ENCODE measurements around the gene PPP6R3.
A peak's percentile ranks its signal among the peaks of the same experiment; 100 is the strongest.
"Not testable (repeated sequence)": the region's sequence is repeated elsewhere in the genome, so short reads cannot be mapped to it uniquely, and the experiment has no call there.

Gene PPP6R3

GRCh38 chr11:68623706-68624105, 163.2 kb downstream of the PPP6R3 start:
- DNase-seq = not testable (repeated sequence)

GRCh38 chr11:68625069-68625468, 164.5 kb downstream of the PPP6R3 start:
- not testable (repeated sequence) for DNase-seq

GRCh38 chr11:68626236-68626635, 165.7 kb downstream of the PPP6R3 start:
- not testable (repeated sequence) for DNase-seq

DNA sequence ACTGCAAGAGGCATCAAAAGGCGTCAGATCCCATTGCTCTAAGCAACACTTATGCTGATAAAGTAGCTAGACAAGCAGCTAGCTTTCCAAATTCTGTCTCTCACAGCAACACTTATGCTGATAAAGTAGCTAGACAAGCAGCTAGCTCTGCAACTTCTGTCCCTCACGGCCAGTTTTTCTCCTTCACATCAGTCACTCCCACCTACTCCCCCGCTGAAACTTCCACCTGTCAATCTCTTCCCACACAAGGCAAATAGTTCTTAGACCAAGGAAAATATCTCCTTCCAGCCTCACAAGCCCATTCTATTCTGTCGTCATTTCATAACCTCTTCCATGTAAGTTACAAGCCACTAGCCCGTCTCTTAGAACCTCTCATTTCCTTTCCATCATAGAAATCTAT, 168.3 kb downstream of the PPP6R3 start:
- not testable (repeated sequence) for DNase-seq

- DNase-seq = not testable (repeated sequence)
Observed at GRCh38 chr11:68632375-68632774, 171.8 kb downstream of the PPP6R3 start.

DNA sequence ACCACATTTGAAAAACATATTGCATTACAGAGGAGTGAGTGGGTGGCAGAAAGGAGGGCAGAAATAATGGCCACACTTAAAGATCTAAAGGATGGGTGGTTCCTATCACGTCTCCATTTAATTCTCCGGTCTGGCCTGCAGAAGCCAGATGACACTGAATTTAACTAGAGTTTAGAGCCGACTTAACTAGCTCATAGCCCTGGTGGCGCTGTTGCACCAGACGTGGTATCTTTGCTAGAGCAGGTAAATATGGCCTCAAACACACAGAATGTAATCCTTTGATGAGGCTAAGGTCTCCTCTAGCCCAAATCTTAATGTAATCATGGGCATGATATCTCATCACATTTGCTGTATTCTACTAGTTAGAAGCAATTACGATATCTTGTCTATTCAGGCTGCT, 172.2 kb downstream of the PPP6R3 start:
- peak; percentile 24 for DNase-seq

- not testable (repeated sequence) for DNase-seq
Observed at GRCh38 chr11:68634606-68635005, 174.1 kb downstream of the PPP6R3 start.

DNA sequence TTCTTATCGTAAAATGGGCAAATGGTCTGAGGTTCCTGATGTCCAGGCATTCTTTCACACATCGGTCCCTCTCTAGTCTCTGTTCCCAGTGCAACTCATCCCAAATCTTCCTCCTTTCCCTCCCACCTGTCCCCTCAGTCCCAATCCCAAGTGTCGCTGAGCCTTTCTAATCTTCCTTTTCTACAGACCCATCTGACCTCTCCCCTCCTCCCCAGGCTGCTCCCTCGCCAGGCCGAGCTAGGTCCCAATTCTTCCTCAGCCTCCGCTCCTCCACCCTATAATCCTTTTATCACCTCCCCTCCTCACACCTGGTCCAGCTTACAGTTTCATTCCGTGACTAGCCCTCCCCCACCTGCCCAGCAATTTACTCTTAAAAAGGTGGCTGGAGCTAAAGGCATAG, 174.6 kb downstream of the PPP6R3 start:
- not testable (repeated sequence) for DNase-seq

DNA sequence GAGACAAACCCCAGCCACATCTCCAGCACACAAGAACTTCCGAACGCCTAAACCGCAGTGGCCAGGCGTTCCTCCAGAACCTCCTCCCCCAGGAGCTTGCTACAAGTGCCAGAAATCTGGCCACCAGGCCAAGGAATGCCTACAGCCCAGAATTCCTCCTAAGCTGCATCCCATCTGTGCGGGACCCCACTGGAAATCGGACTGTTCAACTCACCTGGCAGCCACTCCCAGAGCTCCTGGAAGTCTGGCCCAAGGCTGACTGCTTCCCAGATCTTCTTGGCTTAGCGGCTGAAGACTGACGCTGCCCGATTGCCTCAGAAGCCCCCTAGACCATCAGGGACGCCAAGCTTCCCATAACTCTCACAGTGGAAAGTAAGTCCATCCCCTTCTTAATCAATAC, 175.3 kb downstream of the PPP6R3 start:
- DNase-seq = not testable (repeated sequence)

GRCh38 chr11:68639322-68639721, 178.8 kb downstream of the PPP6R3 start:
- not testable (repeated sequence) for DNase-seq

GRCh38 chr11:68641880-68642279, 181.3 kb downstream of the PPP6R3 start:
- no peak for DNase-seq

- DNase-seq = no peak
Observed at GRCh38 chr11:68643585-68643984, 183.0 kb downstream of the PPP6R3 start.

DNA sequence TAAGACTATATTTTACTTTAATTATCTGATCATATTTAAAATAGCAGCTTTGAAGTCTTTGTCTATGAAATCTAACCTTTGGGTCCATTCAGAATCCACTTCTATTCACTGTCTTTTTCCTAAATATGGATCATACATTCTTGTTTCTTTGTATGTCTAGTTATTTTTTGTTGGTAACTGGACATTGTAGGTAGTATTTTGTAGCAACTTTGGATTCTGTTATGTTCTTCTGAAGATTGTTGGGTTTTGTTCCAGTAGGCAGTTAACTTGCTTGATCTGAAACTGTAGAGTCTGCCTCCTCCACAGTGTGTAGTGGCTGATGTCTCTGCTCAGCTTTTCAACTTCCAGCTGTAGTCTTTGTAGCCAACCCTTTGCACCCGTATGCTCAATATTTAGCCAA, 186.3 kb downstream of the PPP6R3 start:
- no peak for DNase-seq

GRCh38 chr11:68649851-68650555, 189.5 kb downstream of the PPP6R3 start:
- no peak for DNase-seq

DNA sequence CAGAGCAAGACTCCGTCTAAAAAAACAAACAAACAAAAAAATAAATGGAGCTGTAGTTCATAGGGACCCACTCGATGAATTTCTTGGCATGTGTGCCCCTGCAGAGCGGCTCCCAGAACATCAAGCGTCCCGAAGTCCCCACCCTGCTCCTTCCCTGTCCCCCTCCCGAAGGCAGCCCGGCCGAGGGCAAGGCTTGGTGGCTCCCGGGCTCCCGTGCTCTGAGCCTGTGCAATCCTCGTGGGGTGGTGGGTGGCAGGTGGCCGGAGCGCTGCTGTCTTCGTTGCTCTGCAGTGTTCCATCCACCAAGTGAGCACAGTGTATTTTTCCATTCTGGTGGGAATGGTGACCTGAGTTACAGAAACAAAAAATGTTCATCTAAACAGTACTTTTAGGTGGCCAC, 190.2 kb downstream of the PPP6R3 start:
- DNase-seq = no peak

- no peak for DNase-seq
Observed at GRCh38 chr11:68651208-68651984, 190.8 kb downstream of the PPP6R3 start.

DNA sequence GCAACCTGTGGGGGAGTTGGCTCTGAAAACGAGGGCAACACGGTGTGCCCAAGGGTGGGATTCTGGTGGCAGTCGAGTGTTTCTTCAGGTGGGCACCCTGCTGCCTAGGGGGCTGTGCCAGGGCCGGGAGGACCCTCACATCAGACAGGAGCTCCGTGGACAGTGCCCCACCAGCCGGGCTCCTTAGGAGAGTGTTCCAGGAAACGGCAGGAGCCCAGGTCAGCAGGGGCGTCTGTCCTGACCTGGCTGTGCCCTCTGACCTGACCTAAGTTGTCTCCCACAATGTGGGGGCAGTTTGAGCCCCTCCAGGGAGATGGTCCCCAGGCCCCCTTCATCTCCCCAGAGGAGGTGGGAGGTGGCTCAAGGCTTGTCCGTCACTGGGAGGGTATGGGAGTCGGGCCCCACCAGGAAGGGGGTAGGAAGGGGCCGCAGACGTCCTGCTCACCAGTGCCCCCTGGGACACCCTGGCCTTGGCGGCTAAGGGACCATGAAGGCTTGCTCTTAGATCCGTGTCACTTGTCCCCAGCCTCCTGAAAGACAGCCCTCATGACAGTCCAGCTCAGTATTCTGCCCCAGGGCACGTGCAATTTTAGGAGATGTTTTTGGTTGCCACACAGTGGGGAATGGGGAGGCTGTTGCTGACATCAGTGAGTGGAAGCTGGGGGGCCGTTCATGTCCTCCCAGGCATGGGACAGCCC, 191.6 kb downstream of the PPP6R3 start:
- no peak for DNase-seq

DNA sequence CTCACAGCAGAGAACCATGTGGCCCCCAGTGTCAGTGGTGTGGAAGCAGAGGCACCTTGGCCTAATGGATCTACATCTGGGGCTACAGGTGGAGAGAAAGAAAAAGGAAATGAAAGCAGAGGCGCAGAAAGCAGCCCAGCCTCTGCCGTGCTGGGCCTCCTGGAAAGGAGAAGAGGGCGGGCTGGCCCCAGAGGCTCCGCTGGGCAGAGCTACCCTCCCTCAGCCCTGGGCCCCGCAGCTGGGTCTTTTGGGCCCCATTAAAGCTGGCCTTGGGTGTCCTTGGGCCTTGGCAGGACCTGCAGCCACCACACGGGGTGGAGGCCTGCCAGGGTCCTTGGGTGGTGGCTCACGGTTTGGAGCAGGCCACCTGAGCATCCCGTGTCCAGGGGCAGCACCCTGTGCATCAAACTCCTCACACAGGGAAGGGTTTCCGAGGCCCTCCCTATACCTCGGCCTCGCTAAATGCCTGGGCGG, 192.2 kb downstream of the PPP6R3 start:
- no peak for DNase-seq

GRCh38 chr11:68653486-68654430, 193.2 kb downstream of the PPP6R3 start:
- no peak for DNase-seq

GRCh38 chr11:68654978-68655377, 194.4 kb downstream of the PPP6R3 start:
- no peak for DNase-seq

DNA sequence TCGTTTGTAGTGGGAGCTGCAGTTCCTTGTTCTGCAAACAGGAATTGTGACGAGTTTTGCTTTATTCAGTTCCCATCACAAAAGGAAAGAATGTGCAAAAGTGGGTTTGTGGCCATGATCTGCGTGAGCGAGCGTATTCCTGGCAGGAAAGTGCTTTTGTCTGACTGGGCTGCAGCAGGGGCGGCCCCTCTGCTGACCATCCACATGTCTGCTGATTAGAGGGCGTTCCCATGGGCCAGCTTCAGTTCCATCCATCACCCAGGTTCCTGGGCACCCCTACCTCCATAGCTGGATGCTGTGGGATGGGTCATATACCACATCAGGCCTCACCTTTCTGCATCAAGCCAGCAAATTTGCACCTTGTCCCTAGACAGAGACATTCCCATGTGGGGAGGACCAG, 194.9 kb downstream of the PPP6R3 start:
- DNase-seq = no peak

DNA sequence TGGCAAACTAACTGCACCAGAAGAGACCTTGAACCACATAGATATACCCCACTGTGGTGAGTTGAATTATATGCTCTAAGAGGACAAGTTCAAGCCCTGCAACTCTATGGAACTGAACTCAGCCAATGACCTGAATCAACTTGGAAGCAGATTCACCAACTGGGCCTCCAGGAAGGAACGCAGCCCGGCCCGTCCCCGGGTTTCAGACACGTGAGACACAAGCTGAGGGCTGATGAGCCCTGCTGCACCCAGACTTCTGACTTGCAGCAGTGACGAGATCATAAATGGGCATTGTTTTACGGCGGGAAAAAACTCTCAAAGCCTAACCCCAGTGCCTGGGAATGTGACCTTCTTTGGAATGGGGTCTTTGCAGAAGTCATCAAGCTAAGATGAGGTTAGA, 195.3 kb downstream of the PPP6R3 start:
- no peak for DNase-seq

Data from NCI-H1105 (cell line).